WERI-Rb-1 (cell line): ENCODE measurements around the gene PVR.
"Not testable (repeated sequence)": the region's sequence is repeated elsewhere in the genome, so short reads cannot be mapped to it uniquely, and the experiment has no call there.

Experiments used
- DNase-seq: peaks from one replicate; pipeline ENCODE4 v3.0.0-alpha.2; 2020
- H3K27ac ChIP-seq: fragments of 250-450 bp; sonication (Bioruptor Pico); 2 replicates; pipeline ENCODE4 v1.5.1; 2020; ENCODE audit warnings: mild to moderate bottlenecking, moderate library complexity
- H3K27me3 ChIP-seq: fragments of 250-450 bp; sonication (Bioruptor Pico); 2 replicates; pipeline ENCODE4 v1.5.1; 2021; ENCODE audit warnings: mild to moderate bottlenecking, low read depth, moderate library complexity; ENCODE audit not compliant: insufficient read depth, severe bottlenecking
- H3K36me3 ChIP-seq: fragments of 250-450 bp; sonication (Bioruptor Pico); 2 replicates; pipeline ENCODE4 v1.5.1; 2020; ENCODE audit warnings: mild to moderate bottlenecking, moderate library complexity
- H3K4me3 ChIP-seq: 2 replicates; pipeline ENCODE4 v1.5.1; 2011; ENCODE audit warnings: low read depth, mild to moderate bottlenecking, control low read depth, low read length
- H3K9me3 ChIP-seq: fragments of 250-450 bp; sonication (Bioruptor Pico); 2 replicates; pipeline ENCODE4 v1.5.1; 2021; ENCODE audit warnings: mild to moderate bottlenecking, moderate library complexity; ENCODE audit not compliant: severe bottlenecking
- TF ChIP-seq, protein P1 (sequence below): IDR thresholded peaks from 2 replicates; pipeline ENCODE4 v1.5.1; 2011; ENCODE audit warnings: low read depth, mild to moderate bottlenecking, control low read depth, inconsistent platforms, low read length

The PVR gene

GRCh38 chr19:44666852-44667556 lies 23.3 kb downstream of the PVR start:
- Histone ChIP-seq H3K36me3 (peaks cover 23% of the 10 kb centered on the region), H3K9me3 (no peaks in the 10 kb centered on the region), H3K27me3 (no peaks in the 10 kb centered on the region), H3K27ac (no peak overlapping the region), H3K4me3 (no peak overlapping the region)
- TF ChIP-seq, protein P1, sequence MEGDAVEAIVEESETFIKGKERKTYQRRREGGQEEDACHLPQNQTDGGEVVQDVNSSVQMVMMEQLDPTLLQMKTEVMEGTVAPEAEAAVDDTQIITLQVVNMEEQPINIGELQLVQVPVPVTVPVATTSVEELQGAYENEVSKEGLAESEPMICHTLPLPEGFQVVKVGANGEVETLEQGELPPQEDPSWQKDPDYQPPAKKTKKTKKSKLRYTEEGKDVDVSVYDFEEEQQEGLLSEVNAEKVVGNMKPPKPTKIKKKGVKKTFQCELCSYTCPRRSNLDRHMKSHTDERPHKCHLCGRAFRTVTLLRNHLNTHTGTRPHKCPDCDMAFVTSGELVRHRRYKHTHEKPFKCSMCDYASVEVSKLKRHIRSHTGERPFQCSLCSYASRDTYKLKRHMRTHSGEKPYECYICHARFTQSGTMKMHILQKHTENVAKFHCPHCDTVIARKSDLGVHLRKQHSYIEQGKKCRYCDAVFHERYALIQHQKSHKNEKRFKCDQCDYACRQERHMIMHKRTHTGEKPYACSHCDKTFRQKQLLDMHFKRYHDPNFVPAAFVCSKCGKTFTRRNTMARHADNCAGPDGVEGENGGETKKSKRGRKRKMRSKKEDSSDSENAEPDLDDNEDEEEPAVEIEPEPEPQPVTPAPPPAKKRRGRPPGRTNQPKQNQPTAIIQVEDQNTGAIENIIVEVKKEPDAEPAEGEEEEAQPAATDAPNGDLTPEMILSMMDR = no peak
- DNase-seq = no peak

DNA sequence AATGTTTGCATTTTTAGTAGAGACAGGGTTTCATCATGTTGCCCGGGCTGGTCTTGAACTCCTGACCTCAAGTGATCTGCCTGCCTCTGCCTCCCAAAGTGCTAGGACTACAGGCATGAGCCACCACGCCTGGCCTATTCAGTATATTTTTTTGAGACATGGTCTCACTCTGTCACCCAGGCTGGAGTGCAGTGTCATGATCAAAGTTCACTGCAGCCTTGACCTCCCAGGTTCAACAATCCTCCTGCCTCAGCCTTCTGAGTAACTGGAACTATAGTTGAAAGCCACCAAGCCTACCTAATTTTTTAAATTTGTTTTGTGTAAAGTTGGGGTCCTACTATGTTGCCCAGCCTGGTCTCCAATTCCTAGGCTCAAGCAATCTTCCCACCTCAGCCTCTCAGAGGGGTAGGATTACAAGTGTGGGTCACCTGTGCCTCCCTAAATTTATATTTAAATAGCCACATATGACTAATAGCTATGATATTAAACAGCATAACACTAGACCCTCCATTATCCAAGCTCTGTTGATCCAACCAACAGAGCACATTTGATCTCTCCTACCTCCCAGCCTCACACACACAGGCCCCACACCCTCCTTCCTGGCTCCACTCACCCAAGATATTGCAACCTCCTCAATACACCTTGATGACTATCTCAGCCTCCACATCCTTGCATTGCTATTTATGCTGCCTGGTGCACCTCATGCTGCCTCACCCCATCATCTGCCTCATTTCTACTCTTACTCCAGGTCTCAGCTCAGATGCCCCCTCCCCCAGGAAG lies 25.5 kb downstream of the PVR start:
- TF ChIP-seq, protein P1 = no peak
- no peak overlapping the region for H3K4me3 ChIP-seq
- no peak overlapping the region for H3K27ac ChIP-seq
- H3K27me3 ChIP-seq = no peaks in the 10 kb centered on the region
- peaks cover 6% of the 10 kb centered on the region for H3K36me3 ChIP-seq
- H3K9me3 ChIP-seq = no peaks in the 10 kb centered on the region
- no peak for DNase-seq

- H3K9me3 ChIP-seq, DNase-seq, H3K4me3 ChIP-seq, H3K27me3 ChIP-seq, H3K27ac ChIP-seq, H3K36me3 ChIP-seq: not testable (repeated sequence)
These were observed 26.3 kb downstream of the PVR start for GRCh38 chr19:44670027-44670426.

DNA sequence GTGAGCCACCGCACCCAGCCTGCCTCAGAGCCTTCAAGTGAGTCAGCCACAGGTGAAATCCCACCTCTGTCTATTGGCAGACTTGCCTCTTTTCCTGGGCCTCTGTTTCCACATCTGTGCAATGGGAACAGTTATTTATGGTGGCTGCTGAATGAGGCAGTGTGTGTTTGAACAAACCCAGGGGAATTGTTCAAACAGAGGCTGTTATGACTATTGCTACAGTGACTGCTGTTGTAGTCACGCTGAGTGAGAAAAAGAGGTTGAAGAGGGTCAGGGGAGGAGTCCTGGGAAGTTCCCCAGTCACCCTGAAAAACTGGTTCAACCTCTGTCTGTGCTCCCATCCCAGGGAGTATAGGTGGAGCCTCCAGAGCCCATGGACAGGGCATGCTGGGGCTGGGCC lies 27.7 kb downstream of the PVR start, which contains the start of gene CEACAM19:
Gene CEACAM19 (plus strand): TSS at position 83 of the 400 bp plus-strand sequence. CDS start 450 bp downstream, outside the sequence.
- peaks cover 5% of the 10 kb centered on the region for H3K36me3 ChIP-seq
- H3K27me3 ChIP-seq = no peaks in the 10 kb centered on the region
- no peaks in the 10 kb centered on the region for H3K9me3 ChIP-seq
- H3K4me3 ChIP-seq = no peak within 1 kb of the TSS
- H3K27ac ChIP-seq = no peak within 1 kb of the TSS
- DNase-seq = no peak
- TF ChIP-seq, protein P1 = no peak

DNA sequence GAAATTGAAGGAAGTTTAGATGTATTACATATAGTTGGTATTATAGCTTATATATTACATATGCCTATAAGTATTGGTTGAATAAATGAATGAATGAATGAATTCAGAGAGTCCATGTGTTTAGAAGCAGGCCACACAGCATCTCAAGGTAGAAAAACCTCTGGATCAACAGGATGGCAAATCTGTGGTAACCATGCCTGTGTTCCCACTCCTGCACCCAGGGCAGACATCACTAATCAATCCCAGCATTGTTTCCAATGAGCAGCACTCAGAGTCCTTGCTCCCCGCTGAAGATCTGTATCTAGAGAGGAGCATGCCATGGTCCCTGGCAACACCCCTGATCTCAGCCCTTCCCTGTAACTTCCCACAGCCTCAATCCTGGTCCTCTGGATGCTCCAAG lies 28.5 kb downstream of the PVR start:
- no peak for DNase-seq
- H3K9me3 ChIP-seq = no peaks in the 10 kb centered on the region
- TF ChIP-seq, protein P1 = no peak
- H3K4me3 ChIP-seq = no peak overlapping the region
- no peak overlapping the region for H3K27ac ChIP-seq
- H3K27me3 ChIP-seq = no peaks in the 10 kb centered on the region
- H3K36me3 ChIP-seq = peaks cover 9% of the 10 kb centered on the region

- TF ChIP-seq, protein P1 = no peak
- Histone ChIP-seq H3K9me3 (no peaks in the 10 kb centered on the region), H3K27ac (no peak overlapping the region), H3K36me3 (peaks cover 9% of the 10 kb centered on the region), H3K4me3 (no peak overlapping the region), H3K27me3 (no peaks in the 10 kb centered on the region)
- DNase-seq = no peak
These were observed 29.8 kb downstream of the PVR start for GRCh38 chr19:44673510-44673909.
